Uterus (tissue), 4 donors: ENCODE data around the gene SH3PXD2A. TPM values are rescaled to one million over a fixed set of nuclear protein-coding genes. Genes with fewer than 3 reads are reported as not detected.

Experiments used
- DNase-seq, 2 donors: peaks; one replicate each; pipeline ENCODE4 v3.0.0-alpha.2; 2019 to 2020
- H3K27ac ChIP-seq, 2 donors: fragments of 200-600 bp; sonication (generic); 1 replicate in 1 of 2; 2 replicates in 1 of 2; pipeline ENCODE4 v1.5.1; 2016 to 2018
- H3K27me3 ChIP-seq, 2 donors: fragments of 200-600 bp; sonication (generic); one replicate each; pipeline ENCODE4 v1.5.1; 2018 to 2019; ENCODE audit warnings: control low read depth in 1 of 2
- H3K36me3 ChIP-seq, 2 donors: fragments of 200-600 bp; sonication (generic); one replicate each; pipeline ENCODE4 v1.5.1; 2019; ENCODE audit warnings: control low read depth in 1 of 2
- H3K4me1 ChIP-seq, 2 donors: fragments of 200-600 bp; sonication (generic); one replicate each; pipeline ENCODE4 v1.5.1; 2018 to 2019; ENCODE audit warnings: control low read depth in 1 of 2
- H3K4me3 ChIP-seq, 2 donors: fragments of 200-600 bp; sonication (generic); 1 replicate in 1 of 2; 2 replicates in 1 of 2; pipeline ENCODE4 v1.5.1; 2018 to 2019; ENCODE audit warnings: mild to moderate bottlenecking in 1 of 2
- H3K9me3 ChIP-seq, 2 donors: fragments of 200-600 bp; sonication (generic); one replicate each; pipeline ENCODE4 v1.5.1; 2019; ENCODE audit warnings: control low read depth in 1 of 2
- CTCF ChIP-seq, 4 experiments: fragments of 200-600 bp in 2 of 4; fragments of 450-650 bp in 2 of 4; sonication (generic) in 2 of 4; IDR thresholded peaks; one replicate each; pipeline ENCODE4 v1.5.1; 2016 to 2019; ENCODE audit warnings: antibody characterized with exemption in 4 of 4, mild to moderate bottlenecking in 2 of 4, moderate library complexity in 1 of 4
- POLR2A ChIP-seq, 2 donors: fragments of 450-650 bp; IDR thresholded peaks; one replicate each; pipeline ENCODE4 v1.6.1; 2016; ENCODE audit warnings: antibody characterized with exemption in 2 of 2, mild to moderate bottlenecking in 1 of 2, moderate library complexity in 1 of 2
- intact Hi-C: fragments of 100-400 bp; cut with DNase I; formaldehyde crosslinking; loops from one replicate; pipeline ENCODE4 v1.15.1; 2023; ENCODE audit warnings: low total_unique reads
- total RNA-seq, 4 donors: library from RNA; depleted of rRNA in 3 of 4; stranded (reverse); fragments of >200 nt in 3 of 4; gene quantifications; one replicate each; pipeline versions ENCODE4 v1.1.0 to v1.2.4, GENCODE V29; 2014 to 2023
- donor health status: DM: yes; HTN: yes; CAD: no.

The SH3PXD2A gene
- total RNA-seq, 4 donors from 2014 or later: 12.6 to 117 (median 46.6) TPM

DNA sequence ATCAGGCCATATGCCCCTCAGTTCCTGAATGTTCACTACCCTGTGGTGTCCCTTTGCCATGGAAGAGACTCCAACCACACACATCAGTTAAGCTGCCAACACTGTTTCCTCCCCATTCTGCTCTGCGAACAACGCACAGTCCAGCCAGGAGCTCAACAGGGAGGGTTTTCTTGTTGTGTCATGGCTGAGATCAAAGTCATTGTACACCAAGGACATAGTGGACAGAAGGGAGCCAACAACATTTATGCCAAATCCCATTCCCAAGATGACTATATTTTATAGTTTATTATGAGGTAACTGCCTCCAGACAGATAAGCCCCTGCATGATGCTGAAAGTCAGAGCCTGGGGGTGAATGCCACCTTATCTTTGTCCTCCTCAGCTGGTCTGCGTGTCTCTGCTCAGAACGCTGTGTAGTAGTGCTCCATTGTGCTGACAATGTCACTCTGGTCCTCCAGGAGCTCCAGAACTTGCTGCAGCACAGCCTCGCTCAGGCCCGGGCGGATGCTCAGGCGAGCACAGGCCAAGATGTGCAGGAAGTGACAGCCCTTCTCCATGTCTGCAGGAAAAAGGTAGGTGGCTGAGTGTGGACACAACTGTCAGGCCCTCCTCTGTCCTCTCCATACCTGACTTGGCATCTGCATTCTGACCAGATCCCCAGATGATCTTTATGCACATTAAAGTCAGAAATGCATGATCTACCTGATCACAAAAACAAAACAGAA lies 27.1 kb upstream of the SH3PXD2A start:
- H3K4me1 ChIP-seq: no peaks in the 10 kb centered on the region
- intact Hi-C loops: no loop called here
- TF ChIP-seq CTCF (IDR thresholded peaks at IDR 0.05) (no peak), POLR2A (IDR thresholded peaks at IDR 0.05) (no peak)
- H3K27ac ChIP-seq: no peak overlapping the region
- H3K36me3 ChIP-seq: no peaks in the 10 kb centered on the region
- DNase-seq: no peak
- no peak overlapping the region for H3K4me3 ChIP-seq
- H3K9me3 ChIP-seq: no peaks in the 10 kb centered on the region
- no peaks in the 10 kb centered on the region for H3K27me3 ChIP-seq

DNA sequence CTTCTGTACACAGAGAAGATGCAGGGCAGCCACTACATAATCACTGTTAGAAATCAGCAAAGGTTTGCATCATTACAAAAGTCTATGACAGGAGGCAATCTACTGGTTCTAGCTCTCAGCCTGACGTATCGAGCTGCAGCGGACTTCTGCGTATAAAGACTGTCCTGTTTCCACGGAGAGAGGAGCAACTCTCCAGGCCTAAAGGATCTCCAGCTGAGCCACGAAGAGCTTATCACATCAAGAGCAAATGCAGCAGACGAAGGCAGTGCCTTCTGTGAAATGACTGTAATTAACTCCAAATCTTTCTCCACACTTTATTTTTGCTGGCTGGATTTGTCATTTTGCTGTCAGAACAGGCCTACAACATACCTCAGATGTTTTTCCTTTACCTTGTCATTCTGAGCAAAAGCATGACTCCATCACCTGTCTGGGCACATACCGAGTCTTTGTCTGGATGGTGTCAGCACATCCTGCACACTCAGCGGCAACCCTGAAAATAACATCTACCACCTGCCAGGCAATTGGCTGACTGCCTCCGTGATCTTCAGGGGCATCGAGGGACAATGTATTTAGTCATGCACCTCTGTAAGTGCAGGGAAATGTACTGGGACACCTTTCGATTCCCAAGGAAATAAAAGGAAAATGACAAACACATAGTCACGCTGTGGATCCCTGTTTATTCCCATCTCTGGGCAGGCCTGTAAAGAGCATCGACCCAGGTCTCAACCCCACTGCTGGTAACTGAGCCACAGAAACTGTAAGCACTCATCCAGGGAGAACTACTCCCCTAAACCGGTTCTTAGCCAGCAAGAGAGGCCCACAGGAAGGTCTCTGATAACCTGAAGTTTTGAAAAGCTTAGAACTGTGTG lies 26.3 kb upstream of the SH3PXD2A start:
- no peaks in the 10 kb centered on the region for H3K36me3 ChIP-seq
- no peaks in the 10 kb centered on the region for H3K27me3 ChIP-seq
- H3K4me3 ChIP-seq: no peak overlapping the region
- no peak for TF ChIP-seq POLR2A (IDR thresholded peaks at IDR 0.05)
- no peak for TF ChIP-seq CTCF (IDR thresholded peaks at IDR 0.05)
- H3K9me3 ChIP-seq: no peaks in the 10 kb centered on the region
- no peak for DNase-seq
- H3K4me1 ChIP-seq: no peaks in the 10 kb centered on the region
- intact Hi-C loops: no loop called here
- H3K27ac ChIP-seq: no peak overlapping the region

DNA sequence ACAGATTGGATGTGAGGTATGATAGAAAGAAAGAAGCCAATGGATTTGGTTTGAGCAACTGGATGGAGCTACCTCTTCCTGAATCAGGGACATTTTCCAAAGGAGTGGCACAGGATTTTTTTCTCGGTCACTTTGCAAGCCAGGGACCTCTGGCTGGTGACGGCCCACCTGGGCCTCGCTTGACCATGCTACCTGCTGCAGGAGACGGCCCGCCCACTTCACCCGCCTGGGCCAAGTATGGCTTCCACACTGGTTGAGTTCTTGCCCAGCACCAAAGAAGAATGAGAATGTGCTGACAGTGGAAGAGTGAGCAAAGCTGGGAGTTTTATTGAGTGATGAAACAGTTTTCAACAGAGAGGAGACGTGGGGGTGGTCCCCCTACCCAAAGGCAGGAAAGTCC lies 24.5 kb upstream of the SH3PXD2A start:
- no peak for TF ChIP-seq POLR2A (IDR thresholded peaks at IDR 0.05)
- TF ChIP-seq CTCF (IDR thresholded peaks at IDR 0.05): no peak
- intact Hi-C loops: no loop called here
- no peaks in the 10 kb centered on the region for H3K36me3 ChIP-seq
- H3K4me1 ChIP-seq: no peaks in the 10 kb centered on the region
- DNase-seq: no peak
- H3K27ac ChIP-seq: no peak overlapping the region
- H3K4me3 ChIP-seq: no peak overlapping the region
- H3K9me3 ChIP-seq: no peaks in the 10 kb centered on the region
- no peaks in the 10 kb centered on the region for H3K27me3 ChIP-seq

GRCh38 chr10:103879409-103879808 lies 24.0 kb upstream of the SH3PXD2A start:
- no peak overlapping the region for H3K4me3 ChIP-seq
- H3K4me1 ChIP-seq: no peaks in the 10 kb centered on the region
- no peak for DNase-seq
- H3K36me3 ChIP-seq: no peaks in the 10 kb centered on the region
- intact Hi-C loops: no loop called here
- TF ChIP-seq CTCF (IDR thresholded peaks at IDR 0.05) (no peak), POLR2A (IDR thresholded peaks at IDR 0.05) (no peak)
- H3K9me3 ChIP-seq: no peaks in the 10 kb centered on the region
- no peaks in the 10 kb centered on the region for H3K27me3 ChIP-seq
- H3K27ac ChIP-seq: no peak overlapping the region

DNA sequence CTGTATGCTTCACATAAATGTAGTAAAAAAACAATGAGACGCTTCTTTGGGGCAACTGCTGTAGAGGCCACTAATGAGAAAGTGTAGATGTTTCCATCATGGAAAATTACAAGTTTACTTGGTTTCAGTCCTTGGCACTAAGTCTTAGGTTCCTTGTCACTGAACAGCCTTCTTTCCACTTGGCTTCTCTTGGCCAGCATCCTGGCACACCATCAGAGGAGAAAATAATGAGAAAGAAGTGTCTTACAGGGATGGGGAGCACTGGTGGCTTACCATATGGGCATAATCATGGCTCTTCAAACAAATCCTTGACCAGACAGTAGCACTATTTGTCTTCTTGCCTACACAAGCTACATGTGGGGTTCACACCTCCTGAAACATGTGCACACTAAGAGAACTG lies 22.5 kb upstream of the SH3PXD2A start:
- intact Hi-C loops: no loop called here

More for the DNA sequence above, 22.5 kb upstream of the SH3PXD2A start:
- H3K27ac ChIP-seq: no peak overlapping the region
- no peaks in the 10 kb centered on the region for H3K4me1 ChIP-seq
- no peak for DNase-seq
- no peaks in the 10 kb centered on the region for H3K27me3 ChIP-seq
- H3K36me3 ChIP-seq: no peaks in the 10 kb centered on the region
- H3K4me3 ChIP-seq: no peak overlapping the region
- H3K9me3 ChIP-seq: no peaks in the 10 kb centered on the region
- TF ChIP-seq CTCF (IDR thresholded peaks at IDR 0.05) (no peak), POLR2A (IDR thresholded peaks at IDR 0.05) (no peak)
